Measurements from ENCODE around the gene TSPAN3.

DNA sequence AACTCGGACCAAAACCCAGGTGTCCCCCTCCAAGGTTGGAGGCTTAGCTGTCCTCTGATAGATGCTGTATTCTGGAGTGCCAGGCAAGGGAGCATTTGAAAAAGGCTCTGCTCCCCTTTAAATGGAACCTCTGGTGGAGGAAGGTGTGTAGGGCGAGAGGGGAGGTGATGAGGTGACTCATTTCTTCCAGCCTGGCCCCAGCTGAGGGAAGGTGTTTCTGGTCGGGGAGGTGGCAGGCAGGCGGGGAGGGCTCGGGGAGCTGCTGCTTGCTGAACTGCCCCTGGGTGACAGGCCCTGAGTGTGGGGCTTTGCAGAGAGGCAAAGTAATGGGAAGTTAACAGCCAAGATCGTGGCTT lies 57.2 kb downstream of the TSPAN3 start:
- TF ChIP-seq HDGF (IDR thresholded peaks at IDR 0.05; ENCODE audit: borderline replicate concordance) (no peak), ELF4 (IDR thresholded peaks at IDR 0.05) (no peak), BHLHE40 (IDR thresholded peaks at IDR 0.05; ENCODE audit: borderline replicate concordance) (no peak), ARNT (IDR thresholded peaks at IDR 0.05) (no peak), FOXA1 (IDR thresholded peaks at IDR 0.05) (no peak), FOXM1 (IDR thresholded peaks at IDR 0.05; ENCODE audit: borderline replicate concordance) (no peak), NFRKB (IDR thresholded peaks at IDR 0.05) (no peak), SP1 (IDR thresholded peaks at IDR 0.05) (no peak), FOXK2 (IDR thresholded peaks at IDR 0.05) (no peak), ZNF384 (IDR thresholded peaks at IDR 0.05) (no peak)
- TF ChIP-seq, protein P1, sequence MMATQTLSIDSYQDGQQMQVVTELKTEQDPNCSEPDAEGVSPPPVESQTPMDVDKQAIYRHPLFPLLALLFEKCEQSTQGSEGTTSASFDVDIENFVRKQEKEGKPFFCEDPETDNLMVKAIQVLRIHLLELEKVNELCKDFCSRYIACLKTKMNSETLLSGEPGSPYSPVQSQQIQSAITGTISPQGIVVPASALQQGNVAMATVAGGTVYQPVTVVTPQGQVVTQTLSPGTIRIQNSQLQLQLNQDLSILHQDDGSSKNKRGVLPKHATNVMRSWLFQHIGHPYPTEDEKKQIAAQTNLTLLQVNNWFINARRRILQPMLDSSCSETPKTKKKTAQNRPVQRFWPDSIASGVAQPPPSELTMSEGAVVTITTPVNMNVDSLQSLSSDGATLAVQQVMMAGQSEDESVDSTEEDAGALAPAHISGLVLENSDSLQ (IDR thresholded peaks at IDR 0.05) = no peak
